Mesenchymal stem cell (in vitro differentiated cells and primary cell): ENCODE results near the gene FHIT.

Experiments
- DNase-seq: peaks from one replicate; pipeline ENCODE4 v3.0.0-alpha.2; 2013
- H2AFZ ChIP-seq: one replicate; pipeline ENCODE4 v1.6.1; 2013; ENCODE audit warnings: low read depth, mild to moderate bottlenecking, control low read depth, inconsistent platforms, low read length, moderate library complexity
- H2AK5ac ChIP-seq: 2 replicates; pipeline ENCODE4 v1.6.1; 2013; ENCODE audit warnings: low read length, moderate library complexity, mild to moderate bottlenecking, inconsistent platforms; ENCODE audit not compliant: severe bottlenecking
- H2BK120ac ChIP-seq: one replicate; pipeline ENCODE4 v1.6.1; 2013; ENCODE audit warnings: low read depth, mild to moderate bottlenecking, inconsistent platforms, low read length, moderate library complexity
- H2BK12ac ChIP-seq, 2 experiments: one replicate each; pipeline ENCODE4 v1.6.1; 2013; ENCODE audit warnings: inconsistent platforms in 2 of 2, low read length in 2 of 2, mild to moderate bottlenecking in 2 of 2, moderate library complexity in 2 of 2, control low read depth in 1 of 2
- H2BK15ac ChIP-seq: one replicate; pipeline ENCODE4 v1.6.1; 2013; ENCODE audit warnings: mild to moderate bottlenecking, low read depth, inconsistent platforms; ENCODE audit not compliant: poor library complexity, severe bottlenecking
- H2BK5ac ChIP-seq: 2 replicates; pipeline ENCODE4 v1.6.1; 2013; ENCODE audit warnings: low read depth, mild to moderate bottlenecking, low read length, control low read depth, inconsistent platforms; ENCODE audit not compliant: poor library complexity, severe bottlenecking
- H3K14ac ChIP-seq, 2 experiments: one replicate each; pipeline ENCODE4 v1.6.1; 2013; ENCODE audit warnings: inconsistent platforms in 2 of 2, low read length in 2 of 2, control low read depth in 1 of 2, mild to moderate bottlenecking in 1 of 2, moderate library complexity in 1 of 2
- H3K18ac ChIP-seq, 2 experiments: one replicate each; pipeline ENCODE4 v1.6.1; 2013; ENCODE audit warnings: inconsistent platforms in 2 of 2, low read length in 2 of 2, control low read depth in 1 of 2, low read depth in 1 of 2, mild to moderate bottlenecking in 1 of 2
- H3K23ac ChIP-seq, 2 experiments: one replicate each; pipeline ENCODE4 v1.6.1; 2013; ENCODE audit warnings: inconsistent platforms in 2 of 2, low read length in 2 of 2, mild to moderate bottlenecking in 2 of 2, moderate library complexity in 2 of 2, control low read depth in 1 of 2
- H3K27ac ChIP-seq: 2 replicates; pipeline ENCODE4 v1.5.1; 2013; ENCODE audit warnings: mild to moderate bottlenecking, moderate library complexity, low read length, control low read depth, inconsistent platforms; ENCODE audit not compliant: poor library complexity, severe bottlenecking
- H3K27me3 ChIP-seq, 2 experiments: 2 replicates each; pipeline versions ENCODE4 v1.6.1 to v1.7.0; 2013; ENCODE audit warnings: low read length in 2 of 2, mild to moderate bottlenecking in 2 of 2, moderate library complexity in 2 of 2, control low read depth in 1 of 2, inconsistent platforms in 1 of 2; ENCODE audit not compliant: control insufficient read depth in 1 of 2, insufficient read depth in 1 of 2
- H3K36me3 ChIP-seq, 2 experiments: 2 replicates each; pipeline versions ENCODE4 v1.6.1 to v1.7.0; 2013; ENCODE audit warnings: low read length in 2 of 2, control low read depth in 1 of 2, inconsistent platforms in 1 of 2, low read depth in 1 of 2, mild to moderate bottlenecking in 1 of 2; ENCODE audit not compliant: insufficient read depth in 2 of 2, control insufficient read depth in 1 of 2
- H3K4ac ChIP-seq, 2 experiments: one replicate each; pipeline ENCODE4 v1.6.1; 2013; ENCODE audit warnings: inconsistent platforms in 2 of 2, low read length in 2 of 2, mild to moderate bottlenecking in 2 of 2, moderate library complexity in 2 of 2, control low read depth in 1 of 2, low read depth in 1 of 2
- H3K4me1 ChIP-seq: 2 replicates; pipeline ENCODE4 v1.6.1; 2013; ENCODE audit warnings: low read depth, low read length, control low read depth; ENCODE audit not compliant: control insufficient read depth, insufficient read depth
- H3K4me2 ChIP-seq: 2 replicates; pipeline ENCODE4 v1.6.1; 2013; ENCODE audit warnings: low read length, mild to moderate bottlenecking, inconsistent platforms; ENCODE audit not compliant: poor library complexity, severe bottlenecking
- H3K4me3 ChIP-seq, 2 experiments: 2 replicates each; pipeline versions ENCODE4 v1.5.1 to v1.7.0; 2013; ENCODE audit warnings: low read length in 2 of 2, mild to moderate bottlenecking in 2 of 2, control low read depth in 1 of 2, low read depth in 1 of 2; ENCODE audit not compliant: insufficient read depth in 1 of 2
- H3K79me1 ChIP-seq: replicated peaks from 2 replicates; pipeline ENCODE4 v1.6.1; 2013; ENCODE audit warnings: mild to moderate bottlenecking, control low read depth, low read length, inconsistent platforms; ENCODE audit not compliant: poor library complexity, severe bottlenecking
- H3K9ac ChIP-seq: 2 replicates; pipeline ENCODE4 v1.7.0; 2013; ENCODE audit warnings: mild to moderate bottlenecking, low read length, moderate library complexity
- H3K9me3 ChIP-seq: 2 replicates; pipeline ENCODE4 v1.7.0; 2013; ENCODE audit warnings: mild to moderate bottlenecking, low read length; ENCODE audit not compliant: control insufficient read depth
- H4K8ac ChIP-seq: one replicate; pipeline ENCODE4 v1.6.1; 2013; ENCODE audit warnings: inconsistent platforms, mild to moderate bottlenecking, low read length, moderate library complexity
- H4K91ac ChIP-seq: one replicate; pipeline ENCODE4 v1.6.1; 2013; ENCODE audit warnings: mild to moderate bottlenecking, low read length, inconsistent platforms
- WGBS: methylation state at CpG from one replicate; pipeline ENCODE4 v1.1.7; 2013; ENCODE audit warnings: mixed read lengths; 5-methylcytosine and 5-hydroxymethylcytosine counted together

Gene FHIT

GRCh38 chr3:61043156-61043555 lies 208.1 kb downstream of the FHIT start:
- H3K4me1 ChIP-seq: no peaks in the 10 kb centered on the region
- H3K36me3 ChIP-seq: no peaks in the 10 kb centered on the region
- no peak overlapping the region for H2AFZ ChIP-seq
- H3K18ac ChIP-seq: no peak overlapping the region
- H4K91ac ChIP-seq: no peak overlapping the region
- H2BK12ac ChIP-seq: no peak overlapping the region
- no peak overlapping the region for H4K8ac ChIP-seq
- H3K9ac ChIP-seq: no peak overlapping the region
- no peak overlapping the region for H3K23ac ChIP-seq
- no peaks in the 10 kb centered on the region for H3K9me3 ChIP-seq
- no peak for DNase-seq
- no peak overlapping the region for H2AK5ac ChIP-seq
- 87% methylated on average over 10 of the region's 10 CpGs for WGBS
- no peaks in the 10 kb centered on the region for H3K27me3 ChIP-seq
- H3K4me3 ChIP-seq: no peak overlapping the region
- H3K4ac ChIP-seq: no peak overlapping the region
- H3K4me2 ChIP-seq: no peak overlapping the region
- no peak overlapping the region for H2BK120ac ChIP-seq
- no peak overlapping the region for H2BK15ac ChIP-seq
- no peak overlapping the region for H2BK5ac ChIP-seq
- H3K14ac ChIP-seq: no peak overlapping the region
- H3K79me1 ChIP-seq: no peaks in the 10 kb centered on the region
- H3K27ac ChIP-seq: no peak overlapping the region

GRCh38 chr3:61040618-61041017 lies 210.6 kb downstream of the FHIT start:
- Histone ChIP-seq H3K14ac (no peak overlapping the region), H3K79me1 (no peaks in the 10 kb centered on the region), H2BK15ac (no peak overlapping the region), H3K27ac (no peak overlapping the region), H3K18ac (no peak overlapping the region), H2AK5ac (no peak overlapping the region), H3K4me2 (no peak overlapping the region), H2AFZ (no peak overlapping the region), H3K27me3 (no peaks in the 10 kb centered on the region), H3K23ac (no peak overlapping the region), H2BK12ac (no peak overlapping the region), H2BK120ac (no peak overlapping the region), H3K9ac (no peak overlapping the region), H3K4me1 (no peaks in the 10 kb centered on the region), H4K91ac (no peak overlapping the region), H2BK5ac (no peak overlapping the region), H4K8ac (no peak overlapping the region), H3K4me3 (no peak overlapping the region), H3K36me3 (no peaks in the 10 kb centered on the region), H3K9me3 (no peaks in the 10 kb centered on the region), H3K4ac (no peak overlapping the region)
- 95% methylated on average over 1 of the region's 2 CpGs for WGBS
- no peak for DNase-seq

DNA sequence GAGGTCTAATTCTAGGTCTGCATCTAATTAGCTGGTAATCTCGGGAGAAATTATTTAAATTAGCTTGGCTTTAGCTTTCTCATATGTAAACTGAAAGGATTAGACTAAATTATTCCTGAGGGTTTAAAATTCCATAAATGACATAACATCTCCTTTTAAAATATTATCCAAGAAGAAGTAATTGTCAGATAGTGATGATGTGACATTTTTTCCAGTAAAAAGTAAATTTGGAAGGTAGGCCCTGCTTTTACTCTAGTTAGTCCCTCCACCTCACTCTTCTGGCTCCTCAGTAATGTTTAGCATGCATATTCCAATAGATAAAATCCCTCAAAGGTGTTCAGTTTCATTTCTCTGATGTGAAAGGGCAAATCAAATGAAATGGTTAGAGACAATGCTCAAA lies 215.7 kb downstream of the FHIT start:
- H2BK5ac ChIP-seq: no peak overlapping the region
- H3K4me2 ChIP-seq: no peak overlapping the region
- H3K4ac ChIP-seq: no peak overlapping the region
- H2AK5ac ChIP-seq: no peak overlapping the region
- no peaks in the 10 kb centered on the region for H3K36me3 ChIP-seq
- no peak overlapping the region for H3K4me3 ChIP-seq
- WGBS: no CpG with 5 or more reads among the region's 1 CpG
- no peak overlapping the region for H3K23ac ChIP-seq
- no peak overlapping the region for H3K27ac ChIP-seq
- H3K9me3 ChIP-seq: no peaks in the 10 kb centered on the region
- H3K9ac ChIP-seq: no peak overlapping the region
- no peak for DNase-seq
- no peaks in the 10 kb centered on the region for H3K27me3 ChIP-seq
- no peaks in the 10 kb centered on the region for H3K79me1 ChIP-seq
- H2BK120ac ChIP-seq: no peak overlapping the region
- peaks cover 2% of the 10 kb centered on the region for H3K4me1 ChIP-seq
- H4K8ac ChIP-seq: no peak overlapping the region
- H4K91ac ChIP-seq: no peak overlapping the region
- no peak overlapping the region for H2AFZ ChIP-seq
- H2BK15ac ChIP-seq: no peak overlapping the region
- no peak overlapping the region for H3K14ac ChIP-seq
- no peak overlapping the region for H2BK12ac ChIP-seq
- no peak overlapping the region for H3K18ac ChIP-seq

- no peaks in the 10 kb centered on the region for H3K79me1 ChIP-seq
- H3K14ac ChIP-seq: no peak overlapping the region
- no peak overlapping the region for H2BK120ac ChIP-seq
- H4K91ac ChIP-seq: no peak overlapping the region
- peaks cover 1% of the 10 kb centered on the region for H3K9me3 ChIP-seq
- H3K18ac ChIP-seq: no peak overlapping the region
- H3K23ac ChIP-seq: no peak overlapping the region
- no peaks in the 10 kb centered on the region for H3K27me3 ChIP-seq
- H3K4me1 ChIP-seq: peaks cover 2% of the 10 kb centered on the region
- no peak overlapping the region for H3K9ac ChIP-seq
- no peak overlapping the region for H3K27ac ChIP-seq
- no peak overlapping the region for H3K4me3 ChIP-seq
- H4K8ac ChIP-seq: no peak overlapping the region
- H3K4ac ChIP-seq: no peak overlapping the region
- no peak overlapping the region for H3K4me2 ChIP-seq
- 84% methylated on average over 5 of the region's 5 CpGs for WGBS
- no peak overlapping the region for H2BK15ac ChIP-seq
- H2BK5ac ChIP-seq: no peak overlapping the region
- no peaks in the 10 kb centered on the region for H3K36me3 ChIP-seq
- no peak for DNase-seq
- no peak overlapping the region for H2BK12ac ChIP-seq
- H2AFZ ChIP-seq: no peak overlapping the region
- H2AK5ac ChIP-seq: no peak overlapping the region
Observed at GRCh38 chr3:61032991-61033390, 218.3 kb downstream of the FHIT start.
